ENCODE measurements around the gene KCNAB2. TPM values are rescaled to one million over a fixed set of nuclear protein-coding genes. Genes with fewer than 3 reads are reported as not detected.

Gene KCNAB2
- total RNA-seq, 1 experiment from 2014 or later: 11.0 TPM

- peaks cover 5% of the 10 kb centered on the region for H3K36me3 Mint-ChIP-seq (ENCODE audit: insufficient read depth, unreplicated experiment)
- no peak overlapping the region for H3K4me3 Mint-ChIP-seq (ENCODE audit: unreplicated experiment)
- POLR2A ChIA-PET: no interaction called here
- no peaks in the 10 kb centered on the region for H3K9me3 Mint-ChIP-seq (ENCODE audit: unreplicated experiment)
- BruUV-seq (replicated peaks): no TSS peak
- no peak for TF ChIP-seq CTCF (IDR thresholded peaks at IDR 0.05; ENCODE audit: insufficient read depth in 1 of 2, low read depth in 1 of 2, low read length in 1 of 2, severe bottlenecking in 1 of 2, unreplicated experiment in 1 of 2)
- no peaks in the 10 kb centered on the region for H3K27me3 Mint-ChIP-seq (ENCODE audit: insufficient read depth, unreplicated experiment)
- no peaks in the 10 kb centered on the region for H3K4me1 ChIP-seq
- no peak for DNase-seq
- H3K27ac Mint-ChIP-seq (ENCODE audit: unreplicated experiment): no peak overlapping the region
- no peak overlapping the region for H3K4me3 ChIP-seq (ENCODE audit: low read depth, low read length)
- no peaks in the 10 kb centered on the region for H3K27me3 ChIP-seq (replicated peaks; ENCODE audit: control insufficient read depth, insufficient read depth, low read length)
- no peaks in the 10 kb centered on the region for H3K9me3 ChIP-seq
- H3K4me1 Mint-ChIP-seq (ENCODE audit: low read depth, unreplicated experiment): no peaks in the 10 kb centered on the region
- H3K36me3 ChIP-seq (ENCODE audit: control insufficient read depth, insufficient read depth, low read length): no peaks in the 10 kb centered on the region
- CTCF ChIA-PET: no interaction called here
- intact Hi-C loops (cut with micrococcal nuclease; ENCODE audit: unreplicated experiment): no loop called here
These were observed 6.7 kb upstream of the KCNAB2 start for GRCh38 chr1:6039031-6039430.

GRCh38 chr1:6040444-6040843 is 5.2 kb upstream of the KCNAB2 start:
- POLR2A ChIA-PET: no interaction called here
- DNase-seq: no peak
- Histone ChIP-seq H3K4me3 (ENCODE audit: low read depth, low read length) (no peak overlapping the region), H3K9me3 (no peaks in the 10 kb centered on the region), H3K36me3 (ENCODE audit: control insufficient read depth, insufficient read depth, low read length) (no peaks in the 10 kb centered on the region), H3K27me3 (replicated peaks; ENCODE audit: control insufficient read depth, insufficient read depth, low read length) (no peaks in the 10 kb centered on the region), H3K4me1 (no peaks in the 10 kb centered on the region)
- Mint-ChIP-seq H3K36me3 (ENCODE audit: insufficient read depth, unreplicated experiment) (peaks cover 5% of the 10 kb centered on the region), H3K9me3 (ENCODE audit: unreplicated experiment) (no peaks in the 10 kb centered on the region), H3K27ac (ENCODE audit: unreplicated experiment) (no peak overlapping the region), H3K4me1 (ENCODE audit: low read depth, unreplicated experiment) (no peaks in the 10 kb centered on the region), H3K4me3 (ENCODE audit: unreplicated experiment) (no peak overlapping the region), H3K27me3 (ENCODE audit: insufficient read depth, unreplicated experiment) (no peaks in the 10 kb centered on the region)
- no peak for TF ChIP-seq CTCF (IDR thresholded peaks at IDR 0.05; ENCODE audit: insufficient read depth in 1 of 2, low read depth in 1 of 2, low read length in 1 of 2, severe bottlenecking in 1 of 2, unreplicated experiment in 1 of 2)
- no TSS peak for BruUV-seq (replicated peaks)
- CTCF ChIA-PET: no interaction called here
- intact Hi-C loops (cut with micrococcal nuclease; ENCODE audit: unreplicated experiment): no loop called here

GRCh38 chr1:6040861-6041415 is 4.8 kb upstream of the KCNAB2 start:
- Histone ChIP-seq H3K4me3 (ENCODE audit: low read depth, low read length) (no peak overlapping the region), H3K36me3 (ENCODE audit: control insufficient read depth, insufficient read depth, low read length) (no peaks in the 10 kb centered on the region), H3K9me3 (no peaks in the 10 kb centered on the region), H3K27me3 (replicated peaks; ENCODE audit: control insufficient read depth, insufficient read depth, low read length) (no peaks in the 10 kb centered on the region), H3K4me1 (no peaks in the 10 kb centered on the region)
- intact Hi-C loops (cut with micrococcal nuclease; ENCODE audit: unreplicated experiment): no loop called here
- POLR2A ChIA-PET: no interaction called here
- Mint-ChIP-seq H3K27me3 (ENCODE audit: insufficient read depth, unreplicated experiment) (no peaks in the 10 kb centered on the region), H3K9me3 (ENCODE audit: unreplicated experiment) (no peaks in the 10 kb centered on the region), H3K4me3 (ENCODE audit: unreplicated experiment) (no peak overlapping the region), H3K36me3 (ENCODE audit: insufficient read depth, unreplicated experiment) (peaks cover 1% of the 10 kb centered on the region), H3K4me1 (ENCODE audit: low read depth, unreplicated experiment) (no peaks in the 10 kb centered on the region), H3K27ac (ENCODE audit: unreplicated experiment) (no peak overlapping the region)
- no peak for TF ChIP-seq CTCF (IDR thresholded peaks at IDR 0.05; ENCODE audit: insufficient read depth in 1 of 2, low read depth in 1 of 2, low read length in 1 of 2, severe bottlenecking in 1 of 2, unreplicated experiment in 1 of 2)
- no peak for DNase-seq
- CTCF ChIA-PET: no interaction called here
- no TSS peak for BruUV-seq (replicated peaks)
